GM19324 (cell line): ENCODE results near the gene OPCML.

ENCODE experiments used
- ATAC-seq: cut with Tn5 transposase; IDR thresholded peaks from one replicate; pipeline ENCODE4 v1.9.1; 2021; ENCODE audit warnings: mild to moderate bottlenecking, moderate library complexity; ENCODE audit not compliant: unreplicated experiment, low FRiP score

OPCML gene

GRCh38 chr11:133504906-133505305 is 27.4 kb downstream of the OPCML start:
- no peak for ATAC-seq

GRCh38 chr11:133503776-133504175 is 28.5 kb downstream of the OPCML start:
- ATAC-seq = no peak

GRCh38 chr11:133503236-133503635 is 29.1 kb downstream of the OPCML start:
- ATAC-seq = no peak

GRCh38 chr11:133501643-133502539 is 30.4 kb downstream of the OPCML start:
- no peak for ATAC-seq

GRCh38 chr11:133500936-133501335 is 31.4 kb downstream of the OPCML start:
- ATAC-seq = no peak

GRCh38 chr11:133500435-133500834 is 31.9 kb downstream of the OPCML start:
- no peak for ATAC-seq

- no peak for ATAC-seq
Measured at GRCh38 chr11:133498969-133499368, 33.3 kb downstream of the OPCML start.

- no peak for ATAC-seq
Measured at GRCh38 chr11:133497477-133498140, 34.7 kb downstream of the OPCML start.

GRCh38 chr11:133492895-133493294 is 39.4 kb downstream of the OPCML start:
- ATAC-seq = no peak

- no peak for ATAC-seq
Measured at GRCh38 chr11:133491680-133492383, 40.5 kb downstream of the OPCML start.

- no peak for ATAC-seq
Measured at GRCh38 chr11:133480722-133481121, 51.6 kb downstream of the OPCML start.

- ATAC-seq = no peak
Measured at GRCh38 chr11:133479209-133479608, 53.1 kb downstream of the OPCML start.

DNA sequence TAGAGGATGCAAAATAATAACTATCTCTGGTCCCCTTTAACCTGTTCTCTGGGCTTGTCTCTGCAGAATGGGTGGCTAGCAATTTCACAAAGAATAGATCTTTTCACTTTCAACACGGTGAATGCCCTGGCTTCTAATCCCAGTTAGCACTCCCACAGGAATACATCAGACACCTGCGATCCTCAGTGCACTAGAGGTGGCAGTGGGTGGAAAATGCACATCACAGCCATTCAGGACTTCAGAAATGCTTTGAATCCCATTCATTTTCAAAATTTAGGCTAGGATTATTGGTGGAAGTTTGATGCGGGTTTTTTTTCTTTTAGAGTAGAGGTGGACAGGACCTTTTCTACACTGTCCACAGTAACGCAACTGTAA is 55.1 kb downstream of the OPCML start:
- ATAC-seq = no peak

- ATAC-seq = no peak
Measured at GRCh38 chr11:133476570-133477250, 55.6 kb downstream of the OPCML start.

DNA sequence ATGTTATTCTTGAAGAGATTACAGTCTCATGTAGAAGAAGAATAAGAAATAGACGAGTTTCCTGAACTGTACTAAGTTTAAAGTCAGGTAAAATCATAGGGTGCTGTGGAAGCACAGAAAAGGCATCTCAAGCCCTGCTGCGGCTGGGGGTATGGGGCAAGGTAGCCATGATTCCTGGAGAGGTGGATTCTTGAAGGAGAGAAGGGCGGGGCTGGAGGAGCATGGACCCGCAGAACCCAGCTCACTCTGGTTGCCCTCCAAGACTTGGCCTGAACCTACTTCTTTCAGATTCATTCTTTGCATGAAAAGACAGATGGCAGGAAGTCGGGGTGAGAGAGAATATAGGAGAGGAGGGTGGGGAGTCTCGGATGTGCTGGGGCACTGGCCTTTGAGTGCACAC is 57.8 kb downstream of the OPCML start:
- ATAC-seq = no peak

GRCh38 chr11:133467686-133468085 is 64.6 kb downstream of the OPCML start:
- ATAC-seq = no peak

GRCh38 chr11:133443206-133443747 is 89.0 kb downstream of the OPCML start:
- ATAC-seq = no peak

DNA sequence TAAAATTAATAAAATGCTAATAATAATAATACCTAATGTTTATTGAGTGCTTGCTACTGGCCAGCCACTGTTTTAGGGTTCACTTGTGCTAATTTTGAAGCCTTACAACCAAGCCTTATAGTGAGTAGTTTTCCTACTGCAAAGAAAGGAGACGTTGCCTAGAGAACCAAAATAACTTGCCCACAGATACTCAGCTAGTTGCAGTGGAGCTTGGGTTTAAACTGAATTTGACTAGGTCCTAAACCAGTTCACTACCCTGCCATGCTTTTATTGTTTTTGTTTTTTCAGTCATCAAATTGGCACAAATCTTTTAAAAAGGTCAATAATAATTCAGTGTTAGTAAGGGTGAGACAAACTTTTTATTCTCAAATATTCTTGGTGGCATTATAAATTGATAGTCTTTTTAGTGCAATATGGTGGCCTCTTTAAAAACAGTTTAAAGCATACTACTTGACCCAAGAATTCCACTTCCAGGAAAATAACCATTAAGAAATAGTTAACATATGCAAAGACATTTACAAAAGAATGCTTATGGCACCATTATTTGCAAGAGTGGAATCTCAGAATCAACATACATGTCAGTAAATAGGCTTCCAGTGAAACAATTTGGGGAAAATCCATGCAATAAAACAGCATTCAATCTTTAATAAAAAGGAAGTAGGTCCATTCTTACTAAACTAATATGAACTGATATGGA is 90.2 kb downstream of the OPCML start:
- no peak for ATAC-seq

- no peak for ATAC-seq
Measured at GRCh38 chr11:133425992-133426391, 106.3 kb downstream of the OPCML start.

DNA sequence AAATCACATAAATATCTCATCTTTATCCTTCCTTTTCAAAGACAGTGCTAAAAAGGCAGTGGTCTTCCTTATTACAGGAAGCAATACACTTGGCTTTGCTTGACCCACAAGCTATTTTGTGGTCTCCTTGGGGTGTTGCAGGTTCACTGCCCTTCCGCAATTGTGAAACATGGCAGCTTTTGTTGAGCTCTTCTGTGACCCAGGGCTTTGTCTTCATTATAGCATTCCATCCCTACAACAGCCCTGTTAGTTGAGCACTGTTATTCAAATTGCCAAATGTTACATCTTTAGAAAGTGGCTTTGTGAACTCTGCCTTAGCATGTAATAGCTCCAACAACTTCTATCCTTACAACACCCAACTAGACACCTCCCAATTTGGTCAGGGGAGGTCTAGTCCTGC is 107.1 kb downstream of the OPCML start:
- no peak for ATAC-seq
